C4-2B (cell line): ENCODE measurements around the gene DCXR.

ENCODE experiments used
- CTCF ChIP-seq: fragments of 450-650 bp; conservative IDR thresholded peaks from 2 replicates; pipeline ENCODE4 v1.5.1; 2017; ENCODE audit warnings: mild to moderate bottlenecking
- ZFX ChIP-seq: fragments of 450-650 bp; IDR thresholded peaks from 2 replicates; pipeline ENCODE4 v1.6.1; 2017

GRCh38 chr17:82078433-82078832 lies 40.9 kb upstream of the DCXR start:
- TF ChIP-seq CTCF (no peak), ZFX (no peak)
